ENCODE data around the gene FLNA.
"Not testable (repeated sequence)": the region's sequence is repeated elsewhere in the genome, so short reads cannot be mapped to it uniquely, and the experiment has no call there.

The FLNA gene

GRCh38 chrX:154397888-154398667, 23.6 kb upstream of the FLNA start, which contains the start of gene RPL10:
Gene RPL10, plus strand, starts transcription at chrX:154398377. Its CDS starts 143 bp downstream, at chrX:154398520.
- DNase-seq: peak; percentile 96

- DNase-seq: peak; percentile 76
These were observed 22.8 kb upstream of the FLNA start for GRCh38 chrX:154396973-154397887.

GRCh38 chrX:154396363-154396762, 21.9 kb upstream of the FLNA start:
- DNase-seq: not testable (repeated sequence)

GRCh38 chrX:154389812-154390747, 15.6 kb upstream of the FLNA start:
- DNase-seq: not testable (repeated sequence)

- not testable (repeated sequence) for DNase-seq
These were observed 14.2 kb upstream of the FLNA start for GRCh38 chrX:154388649-154389048.

GRCh38 chrX:154388094-154388493, 13.7 kb upstream of the FLNA start:
- not testable (repeated sequence) for DNase-seq

- DNase-seq: no peak
These were observed 10.0 kb upstream of the FLNA start for GRCh38 chrX:154384284-154384892.

GRCh38 chrX:154383359-154384283, 9.2 kb upstream of the FLNA start:
- no peak for DNase-seq

GRCh38 chrX:154382483-154383069, 8.1 kb upstream of the FLNA start:
- DNase-seq: no peak

GRCh38 chrX:154381271-154381670, 6.8 kb upstream of the FLNA start:
- DNase-seq: no peak

GRCh38 chrX:154380787-154381186, 6.4 kb upstream of the FLNA start:
- no peak for DNase-seq

- no peak for DNase-seq
These were observed 5.7 kb upstream of the FLNA start for GRCh38 chrX:154380153-154380552.

GRCh38 chrX:154379569-154379951, 5.1 kb upstream of the FLNA start:
- DNase-seq: no peak

GRCh38 chrX:154378799-154379568, 4.5 kb upstream of the FLNA start, which contains the start of gene EMD:
Gene EMD, plus strand, starts transcription at chrX:154379295. Its CDS starts 190 bp downstream, at chrX:154379485.
- peak; percentile 96 for DNase-seq

GRCh38 chrX:154378059-154378798, 3.8 kb upstream of the FLNA start:
- DNase-seq: no peak

- no peak for DNase-seq
These were observed 2.3 kb upstream of the FLNA start for GRCh38 chrX:154376774-154377173.

- no peak for DNase-seq
These were observed 696 bp upstream of the FLNA start for GRCh38 chrX:154375156-154375504.

GRCh38 chrX:154373340-154374306, 811 bp downstream of the FLNA start:
- DNase-seq: peak; percentile 44

All from inflammatory macrophage treated with lipopolysaccharide for 4 hours (primary cell).